Measurements from ENCODE around the gene SLC38A9.

GRCh38 chr5:55600086-55600485 is 112.0 kb downstream of the SLC38A9 start:
- no peak for TF ChIP-seq CTCF (IDR thresholded peaks at IDR 0.05 in 2 of 3, conservative IDR thresholded peaks at IDR 0.05 in 1 of 3; ENCODE audit: insufficient read depth in 2 of 3, low read depth in 1 of 3, low read length in 3 of 3)
- no peak for TF ChIP-seq TEAD1 (CRISPR knock-in tag; IDR thresholded peaks at IDR 0.05)
- no peak for TF ChIP-seq RCOR1 (IDR thresholded peaks at IDR 0.05; ENCODE audit: borderline replicate concordance in 1 of 2, low read depth in 2 of 2, low read length in 2 of 2)
- TF ChIP-seq CBX2 (IDR thresholded peaks at IDR 0.05; ENCODE audit: insufficient read depth, low read length, poor library complexity, severe bottlenecking) = no peak
- TF ChIP-seq ZNF354B (CRISPR knock-in tag; IDR thresholded peaks at IDR 0.05) = no peak
- TF ChIP-seq PTBP1 (IDR thresholded peaks at IDR 0.05; ENCODE audit: low read depth, low read length) = no peak
- TF ChIP-seq EP300 (IDR thresholded peaks at IDR 0.05; ENCODE audit: low read length) = no peak
- TF ChIP-seq JUN (IDR thresholded peaks at IDR 0.05; ENCODE audit: borderline replicate concordance, low read depth, low read length) = no peak
- TF ChIP-seq JUN (CRISPR knock-in tag; IDR thresholded peaks at IDR 0.05; ENCODE audit: borderline replicate concordance) = no peak
- no peak for TF ChIP-seq FOXA3 (CRISPR knock-in tag; conservative IDR thresholded peaks at IDR 0.05 in 1 of 2, IDR thresholded peaks at IDR 0.05 in 1 of 2)
- no peak for TF ChIP-seq RERE (CRISPR knock-in tag; IDR thresholded peaks at IDR 0.05; ENCODE audit: borderline replicate concordance)
- TF ChIP-seq PATZ1 (CRISPR knock-in tag; IDR thresholded peaks at IDR 0.05; ENCODE audit: borderline replicate concordance) = no peak
- TF ChIP-seq RBM25 (IDR thresholded peaks at IDR 0.05; ENCODE audit: low read depth, low read length, severe bottlenecking) = no peak
- no peak for TF ChIP-seq KLF13 (tag; IDR thresholded peaks at IDR 0.05; ENCODE audit: borderline replicate concordance, low read depth)
